Mucosa of descending colon (tissue), 3 donors: ENCODE data around the gene MSI2. TPM values are rescaled to one million over a fixed set of nuclear protein-coding genes. Genes with fewer than 3 reads are reported as not detected.

ENCODE experiments used
- ATAC-seq: fragments of 200-7000 bp; cut with Tn5 transposase; one replicate; pipeline ENCODE4 v1.9.1; 2020; ENCODE audit warnings: mild to moderate bottlenecking, moderate library complexity
- DNase-seq, 3 donors: peaks; one replicate each; pipeline ENCODE4 v3.0.0-alpha.2; 2020
- H3K36me3 ChIP-seq: fragments of 200-600 bp; one replicate; pipeline ENCODE4 v1.8.0; 2021; ENCODE audit warnings: low read depth, mild to moderate bottlenecking
- H3K4me1 ChIP-seq: fragments of 200-600 bp; one replicate; pipeline ENCODE4 v1.8.0; 2021; ENCODE audit warnings: low read depth, mild to moderate bottlenecking
- H3K4me3 ChIP-seq: fragments of 200-600 bp; one replicate; pipeline ENCODE4 v1.8.0; 2021; ENCODE audit warnings: mild to moderate bottlenecking
- H3K9me3 ChIP-seq: fragments of 200-600 bp; one replicate; pipeline ENCODE4 v1.8.0; 2021; ENCODE audit warnings: mild to moderate bottlenecking
- CTCF ChIP-seq: fragments of 200-600 bp; IDR thresholded peaks from one replicate; pipeline ENCODE4 v1.8.0; 2022; ENCODE audit warnings: antibody characterized with exemption, mild to moderate bottlenecking
- intact Hi-C, 2 donors: fragments of 100-400 bp; cut with DNase I in 1 of 2; cut with micrococcal nuclease in 1 of 2; formaldehyde crosslinking; loops; one replicate each; pipeline versions ENCODE4 v1.11.0 to v1.11.1; 2022; cut with DNase I, micrococcal nuclease
- total RNA-seq, 3 donors: library from RNA; stranded (reverse); fragmentation: NEBNext Ultra II Directional in 2 of 3; extraction: Animal tissue kit (Norgen Biotek cat#: 25700) in 2 of 3; gene quantifications; one replicate each; pipeline versions ENCODE4 v1.2.1 to v1.2.4, GENCODE V29; 2021 to 2023
- donor health status: DM: no; HTN: no; CAD: no; lungs with moderate emphysema.
- donor health status: DM: no; HTN: no; CAD: no.
- donor health status: DM: no; HTN: yes; CAD: no.

The MSI2 gene
- total RNA-seq, 3 donors from 2014 or later, result 60.0 to 72.6 (median 65.7) TPM

GRCh38 chr17:57671667-57672632 is 415.6 kb downstream of the MSI2 start:
- DNase-seq, result peak; percentile 70 to 72 (median 71)
- intact Hi-C loops, result loop anchor here in 1 of 2 donors (10.0 kb wide), 2 partner anchors 73 to 427 kb away; partner anchors contain the start of gene CCDC182
- ATAC-seq, result peak; percentile 85
- H3K4me1 ChIP-seq, result no peaks in the 10 kb centered on the region
- H3K9me3 ChIP-seq, result no peaks in the 10 kb centered on the region
- H3K4me3 ChIP-seq, result no peak overlapping the region
- no peaks in the 10 kb centered on the region for H3K36me3 ChIP-seq
- peak; percentile 80 for TF ChIP-seq CTCF

- intact Hi-C loops, result loop anchor here in 1 of 2 donors (10.0 kb wide), 2 partner anchors 72 to 428 kb away; partner anchors contain the start of gene CCDC182
These were observed 416.6 kb downstream of the MSI2 start for GRCh38 chr17:57672971-57673370.

GRCh38 chr17:57674894-57675293 is 418.6 kb downstream of the MSI2 start:
- intact Hi-C loops, result loop anchor here in 1 of 2 donors (10.0 kb wide), 2 partner anchors 70 to 430 kb away; partner anchors contain the start of gene CCDC182
- Histone ChIP-seq H3K9me3 (no peaks in the 10 kb centered on the region), H3K36me3 (no peaks in the 10 kb centered on the region), H3K4me3 (no peak overlapping the region), H3K4me1 (no peaks in the 10 kb centered on the region)
- DNase-seq (no peak), ATAC-seq (no peak)
- no peak for TF ChIP-seq CTCF

More at GRCh38 chr17:57672971-57673370, 416.6 kb downstream of the MSI2 start:
- Histone ChIP-seq H3K4me1 (no peaks in the 10 kb centered on the region), H3K9me3 (no peaks in the 10 kb centered on the region), H3K36me3 (no peaks in the 10 kb centered on the region), H3K4me3 (no peak overlapping the region)
- no peak for TF ChIP-seq CTCF
- ATAC-seq (no peak), DNase-seq (no peak)

GRCh38 chr17:57675427-57676387 is 419.4 kb downstream of the MSI2 start:
- ATAC-seq, result no peak
- Histone ChIP-seq H3K4me1 (no peaks in the 10 kb centered on the region), H3K4me3 (no peak overlapping the region), H3K36me3 (no peaks in the 10 kb centered on the region), H3K9me3 (no peaks in the 10 kb centered on the region)
- TF ChIP-seq CTCF, result no peak
- DNase-seq, result no peak
- intact Hi-C loops, result loop anchor here in 1 of 2 donors (10.0 kb wide), 2 partner anchors 69 to 431 kb away; partner anchors contain the start of gene CCDC182

GRCh38 chr17:57676543-57676942 is 420.2 kb downstream of the MSI2 start:
- no peaks in the 10 kb centered on the region for H3K9me3 ChIP-seq
- no peaks in the 10 kb centered on the region for H3K36me3 ChIP-seq
- H3K4me3 ChIP-seq, result no peak overlapping the region
- H3K4me1 ChIP-seq, result no peaks in the 10 kb centered on the region
- DNase-seq, result no peak
- no peak for ATAC-seq
- intact Hi-C loops, result loop anchor here in 1 of 2 donors (10.0 kb wide), 2 partner anchors 68 to 432 kb away; partner anchors contain the start of gene CCDC182
- TF ChIP-seq CTCF, result no peak
